ENCODE results near the gene CNTNAP5. TPM values are rescaled to one million over a fixed set of nuclear protein-coding genes. Genes with fewer than 3 reads are reported as not detected.

Gene CNTNAP5
- total RNA-seq, 2 experiments from 2014 or later: not detected

DNA sequence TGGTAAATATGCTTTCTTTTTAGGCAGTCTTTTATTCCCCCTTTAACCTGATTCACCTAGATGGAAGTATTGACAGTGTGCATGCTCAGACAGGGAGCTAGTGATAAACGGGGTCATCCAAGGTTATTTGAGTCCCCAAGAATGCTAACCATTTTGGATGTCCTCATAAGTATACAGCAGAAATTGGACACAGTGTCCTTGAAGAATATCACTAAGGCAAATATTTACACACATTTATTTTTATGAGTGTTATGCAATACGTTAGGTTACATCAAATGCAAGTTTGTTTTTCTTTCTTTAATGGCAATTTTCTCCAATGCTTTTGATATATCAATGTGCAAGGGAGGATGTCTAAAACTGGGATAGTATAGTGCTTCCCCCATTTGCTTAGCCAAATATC lies 23.6 kb downstream of the CNTNAP5 start:
- CTCF ChIA-PET: no interaction called here

DNA sequence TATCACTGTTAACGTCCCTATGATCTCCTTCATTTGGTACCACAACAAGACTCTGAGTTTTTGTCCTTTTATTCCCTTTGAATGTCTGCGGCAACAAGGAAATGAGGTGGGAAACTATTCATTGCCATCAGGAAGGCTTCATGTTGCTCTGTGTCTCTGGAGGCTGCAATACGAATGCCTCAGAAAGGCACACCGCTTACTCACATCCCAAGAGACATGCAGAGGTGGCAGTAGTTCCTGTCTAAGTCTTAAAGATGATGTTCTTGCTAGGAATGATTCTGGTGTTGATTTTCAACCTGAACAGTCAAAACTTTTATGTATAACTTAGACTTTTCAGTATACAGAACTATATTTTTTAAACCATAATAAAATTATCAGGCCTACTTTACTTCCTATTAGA lies 24.0 kb downstream of the CNTNAP5 start:
- Histone ChIP-seq H3K36me3 (ENCODE audit: insufficient read depth, low read length) (no peaks in the 10 kb centered on the region), H3K27ac (ENCODE audit: low read depth in 1 of 2, low read length in 2 of 2) (no peak overlapping the region), H3K9me3 (ENCODE audit: control insufficient read depth in 1 of 2, insufficient read depth in 1 of 2, low read length in 2 of 2) (peaks cover 0 to 4% of the 10 kb centered on the region in 2 experiments), H3K4me1 (ENCODE audit: insufficient read depth, low read length) (no peaks in the 10 kb centered on the region), H3K4me3 (ENCODE audit: low read length) (no peak overlapping the region), H3K27me3 (ENCODE audit: control insufficient read depth in 1 of 2, insufficient read depth in 2 of 2, low read length in 2 of 2) (no peaks in the 10 kb centered on the region)
- Mint-ChIP-seq H3K27me3 (no peaks in the 10 kb centered on the region), H3K4me3 (no peak overlapping the region), H3K27ac (no peak overlapping the region), H3K4me1 (ENCODE audit: low read depth) (no peaks in the 10 kb centered on the region), H3K36me3 (ENCODE audit: low read depth) (no peaks in the 10 kb centered on the region), H3K9me3 (peaks cover 4% of the 10 kb centered on the region)
- DNase-seq (no peak), ATAC-seq (ENCODE audit: poor library complexity) (no peak)
- ChIA-PET CTCF (no interaction called here), POLR2A (no interaction called here)
- intact Hi-C loops (cut with DNase I, micrococcal nuclease): no loop called here
- TF ChIP-seq, protein P1, sequence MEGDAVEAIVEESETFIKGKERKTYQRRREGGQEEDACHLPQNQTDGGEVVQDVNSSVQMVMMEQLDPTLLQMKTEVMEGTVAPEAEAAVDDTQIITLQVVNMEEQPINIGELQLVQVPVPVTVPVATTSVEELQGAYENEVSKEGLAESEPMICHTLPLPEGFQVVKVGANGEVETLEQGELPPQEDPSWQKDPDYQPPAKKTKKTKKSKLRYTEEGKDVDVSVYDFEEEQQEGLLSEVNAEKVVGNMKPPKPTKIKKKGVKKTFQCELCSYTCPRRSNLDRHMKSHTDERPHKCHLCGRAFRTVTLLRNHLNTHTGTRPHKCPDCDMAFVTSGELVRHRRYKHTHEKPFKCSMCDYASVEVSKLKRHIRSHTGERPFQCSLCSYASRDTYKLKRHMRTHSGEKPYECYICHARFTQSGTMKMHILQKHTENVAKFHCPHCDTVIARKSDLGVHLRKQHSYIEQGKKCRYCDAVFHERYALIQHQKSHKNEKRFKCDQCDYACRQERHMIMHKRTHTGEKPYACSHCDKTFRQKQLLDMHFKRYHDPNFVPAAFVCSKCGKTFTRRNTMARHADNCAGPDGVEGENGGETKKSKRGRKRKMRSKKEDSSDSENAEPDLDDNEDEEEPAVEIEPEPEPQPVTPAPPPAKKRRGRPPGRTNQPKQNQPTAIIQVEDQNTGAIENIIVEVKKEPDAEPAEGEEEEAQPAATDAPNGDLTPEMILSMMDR (IDR thresholded peaks at IDR 0.05): no peak

More for the DNA sequence above, 23.6 kb downstream of the CNTNAP5 start:
- H3K36me3 ChIP-seq (ENCODE audit: insufficient read depth, low read length): no peaks in the 10 kb centered on the region
- Mint-ChIP-seq H3K9me3 (peaks cover 4% of the 10 kb centered on the region), H3K36me3 (ENCODE audit: low read depth) (no peaks in the 10 kb centered on the region), H3K27ac (no peak overlapping the region), H3K4me1 (ENCODE audit: low read depth) (no peaks in the 10 kb centered on the region), H3K4me3 (no peak overlapping the region), H3K27me3 (no peaks in the 10 kb centered on the region)
- no peak overlapping the region for H3K4me3 ChIP-seq (ENCODE audit: low read length)
- TF ChIP-seq, protein P1 (IDR thresholded peaks at IDR 0.05): no peak
- H3K4me1 ChIP-seq (ENCODE audit: insufficient read depth, low read length): no peaks in the 10 kb centered on the region
- H3K9me3 ChIP-seq (ENCODE audit: control insufficient read depth in 1 of 2, insufficient read depth in 1 of 2, low read length in 2 of 2): peaks cover 0 to 4% of the 10 kb centered on the region in 2 experiments
- no peaks in the 10 kb centered on the region for H3K27me3 ChIP-seq (ENCODE audit: control insufficient read depth in 1 of 2, insufficient read depth in 2 of 2, low read length in 2 of 2)
- no peak overlapping the region for H3K27ac ChIP-seq (ENCODE audit: low read depth in 1 of 2, low read length in 2 of 2)
- POLR2A ChIA-PET: no interaction called here
- ATAC-seq (ENCODE audit: poor library complexity): no peak
- intact Hi-C loops (cut with DNase I, micrococcal nuclease): no loop called here
- no peak for DNase-seq

DNA sequence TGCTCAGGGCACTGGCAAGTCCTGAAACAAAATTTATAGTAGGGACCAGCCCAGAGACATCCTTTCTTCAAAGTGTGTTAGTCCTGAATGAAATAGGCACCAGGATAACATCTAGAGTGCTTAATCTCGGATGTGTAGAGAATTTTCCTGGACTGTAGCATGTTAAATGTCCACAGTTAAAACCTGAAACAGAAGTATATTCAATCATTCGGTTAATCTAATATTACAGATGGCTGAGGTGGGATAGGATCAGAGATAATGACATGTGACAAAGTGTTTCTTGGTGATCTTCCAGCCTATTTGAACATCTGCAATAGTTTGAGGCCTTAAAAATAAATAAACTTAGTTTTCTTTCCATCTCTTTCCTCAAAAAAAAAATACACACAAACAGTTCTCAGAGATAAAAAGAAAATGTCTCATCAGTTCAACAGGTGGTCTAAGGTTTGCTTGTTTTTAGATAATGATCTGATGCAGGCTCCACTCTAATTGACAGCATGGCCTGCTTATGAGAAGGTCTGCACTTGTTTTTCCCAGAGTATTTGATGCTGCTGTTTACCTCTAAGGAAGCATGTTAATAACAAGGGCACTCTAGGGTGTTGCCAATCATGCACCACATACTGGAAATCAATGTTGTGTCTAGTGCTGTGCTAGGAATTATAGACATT lies 25.9 kb downstream of the CNTNAP5 start:
- H3K9me3 Mint-ChIP-seq: peaks cover 4% of the 10 kb centered on the region
- ATAC-seq (ENCODE audit: poor library complexity) (no peak), DNase-seq (no peak)
- no peak overlapping the region for H3K4me3 Mint-ChIP-seq
- H3K27ac Mint-ChIP-seq: no peak overlapping the region
- TF ChIP-seq, protein P1 (IDR thresholded peaks at IDR 0.05): no peak
- H3K4me1 Mint-ChIP-seq (ENCODE audit: low read depth): no peaks in the 10 kb centered on the region
- Histone ChIP-seq H3K27me3 (ENCODE audit: control insufficient read depth in 1 of 2, insufficient read depth in 2 of 2, low read length in 2 of 2) (no peaks in the 10 kb centered on the region), H3K4me3 (ENCODE audit: low read length) (no peak overlapping the region), H3K4me1 (ENCODE audit: insufficient read depth, low read length) (no peaks in the 10 kb centered on the region), H3K36me3 (ENCODE audit: insufficient read depth, low read length) (no peaks in the 10 kb centered on the region), H3K9me3 (ENCODE audit: control insufficient read depth in 1 of 2, insufficient read depth in 1 of 2, low read length in 2 of 2) (peaks cover 0 to 4% of the 10 kb centered on the region in 2 experiments), H3K27ac (ENCODE audit: low read depth in 1 of 2, low read length in 2 of 2) (no peak overlapping the region)
- no peaks in the 10 kb centered on the region for H3K36me3 Mint-ChIP-seq (ENCODE audit: low read depth)
- CTCF ChIA-PET: no interaction called here
- POLR2A ChIA-PET: no interaction called here
- intact Hi-C loops (cut with DNase I, micrococcal nuclease): no loop called here
- no peaks in the 10 kb centered on the region for H3K27me3 Mint-ChIP-seq
